ENCODE data around the gene LMNTD1.
"Not testable (repeated sequence)": the region's sequence is repeated elsewhere in the genome, so short reads cannot be mapped to it uniquely, and the experiment has no call there.

The LMNTD1 gene

GRCh38 chr12:25553098-25553497 is at the start of gene LMNTD1:
LMNTD1 (minus strand) TSS chr12:25553283; CDS start chr12:25552959, 324 bp downstream.
- no peak for TF ChIP-seq CTCF (IDR thresholded peaks at IDR 0.05; ENCODE audit: control insufficient read depth, extremely low read depth, insufficient read depth)
- DNase-seq (ENCODE audit: low read depth), result no peak
- H3K4me3 ChIP-seq (ENCODE audit: low read depth, low read length), result no peak within 1 kb of the TSS

GRCh38 chr12:25598956-25599355 is 45.9 kb upstream of the LMNTD1 start:
- no peak for DNase-seq (ENCODE audit: low read depth)
- TF ChIP-seq CTCF (IDR thresholded peaks at IDR 0.05; ENCODE audit: control insufficient read depth, extremely low read depth, insufficient read depth), result no peak
- no peak overlapping the region for H3K4me3 ChIP-seq (ENCODE audit: low read depth, low read length)

- not testable (repeated sequence) for DNase-seq (ENCODE audit: low read depth); H3K4me3 ChIP-seq (ENCODE audit: low read depth, low read length)
Measured at GRCh38 chr12:25595496-25595895, 42.4 kb upstream of the LMNTD1 start.

- no peak for DNase-seq (ENCODE audit: low read depth)
- no peak overlapping the region for H3K4me3 ChIP-seq (ENCODE audit: low read depth, low read length)
- no peak for TF ChIP-seq CTCF (IDR thresholded peaks at IDR 0.05; ENCODE audit: control insufficient read depth, extremely low read depth, insufficient read depth)
Measured at GRCh38 chr12:25594376-25594775, 41.3 kb upstream of the LMNTD1 start.

DNA sequence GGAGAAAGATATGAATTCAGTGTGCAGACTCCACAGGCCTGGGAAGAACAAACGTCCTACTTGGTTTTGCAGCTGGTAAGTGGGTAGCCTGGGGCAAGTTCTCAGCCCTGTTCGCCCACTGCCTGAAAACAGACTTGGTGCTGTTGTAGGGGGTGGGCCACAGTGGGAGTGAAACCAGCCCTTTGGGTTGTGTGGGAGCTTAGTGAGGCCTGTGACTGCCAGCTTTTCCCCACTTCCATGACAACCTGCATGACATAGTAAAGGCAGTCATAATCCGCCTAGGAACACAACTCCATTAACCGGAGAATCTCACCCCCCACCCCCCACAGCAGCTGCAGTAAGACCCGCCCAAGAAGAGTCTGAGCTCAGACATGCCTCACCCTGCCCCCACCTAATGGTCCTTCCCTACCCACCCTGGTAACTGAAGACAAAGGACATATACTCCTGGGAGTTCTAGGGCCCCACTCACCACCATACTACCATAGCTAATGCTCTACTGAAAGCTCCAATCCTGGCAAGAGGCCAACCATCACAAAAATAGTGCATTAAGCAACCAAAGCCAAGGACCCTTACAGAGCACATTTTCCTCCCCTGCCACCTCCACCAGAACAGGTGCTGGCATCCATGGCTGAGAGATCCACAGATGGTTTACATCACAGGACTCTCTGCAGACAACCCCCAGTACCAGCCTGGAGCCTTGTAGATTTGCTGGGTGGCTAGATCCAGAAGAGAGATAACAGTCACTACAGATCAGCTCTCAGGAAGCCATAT is 39.8 kb upstream of the LMNTD1 start:
- no peak for DNase-seq (ENCODE audit: low read depth)
- no peak overlapping the region for H3K4me3 ChIP-seq (ENCODE audit: low read depth, low read length)
- no peak for TF ChIP-seq CTCF (IDR thresholded peaks at IDR 0.05; ENCODE audit: control insufficient read depth, extremely low read depth, insufficient read depth)

DNA sequence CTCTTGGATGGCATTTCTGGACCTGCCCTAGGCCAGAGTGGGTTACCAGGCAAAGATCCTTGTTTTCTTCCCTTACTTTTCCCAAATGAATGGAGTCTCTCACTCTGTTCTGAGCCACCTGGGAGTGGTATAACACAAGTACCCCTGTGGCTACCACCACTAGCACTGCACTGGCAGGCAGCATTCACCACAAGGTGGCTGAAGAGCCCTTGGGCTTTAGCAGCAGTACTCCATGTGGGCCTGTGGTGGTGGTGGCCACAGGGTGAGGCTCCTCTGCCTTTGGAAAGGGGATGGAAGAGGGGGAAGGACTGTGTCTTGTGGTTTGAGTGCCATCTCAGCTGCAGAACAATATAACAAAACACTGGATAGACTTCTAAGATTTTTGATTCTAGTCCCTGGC is 38.1 kb upstream of the LMNTD1 start:
- no peak for DNase-seq (ENCODE audit: low read depth)
- H3K4me3 ChIP-seq (ENCODE audit: low read depth, low read length), result no peak overlapping the region
- TF ChIP-seq CTCF (IDR thresholded peaks at IDR 0.05; ENCODE audit: control insufficient read depth, extremely low read depth, insufficient read depth), result no peak

DNA sequence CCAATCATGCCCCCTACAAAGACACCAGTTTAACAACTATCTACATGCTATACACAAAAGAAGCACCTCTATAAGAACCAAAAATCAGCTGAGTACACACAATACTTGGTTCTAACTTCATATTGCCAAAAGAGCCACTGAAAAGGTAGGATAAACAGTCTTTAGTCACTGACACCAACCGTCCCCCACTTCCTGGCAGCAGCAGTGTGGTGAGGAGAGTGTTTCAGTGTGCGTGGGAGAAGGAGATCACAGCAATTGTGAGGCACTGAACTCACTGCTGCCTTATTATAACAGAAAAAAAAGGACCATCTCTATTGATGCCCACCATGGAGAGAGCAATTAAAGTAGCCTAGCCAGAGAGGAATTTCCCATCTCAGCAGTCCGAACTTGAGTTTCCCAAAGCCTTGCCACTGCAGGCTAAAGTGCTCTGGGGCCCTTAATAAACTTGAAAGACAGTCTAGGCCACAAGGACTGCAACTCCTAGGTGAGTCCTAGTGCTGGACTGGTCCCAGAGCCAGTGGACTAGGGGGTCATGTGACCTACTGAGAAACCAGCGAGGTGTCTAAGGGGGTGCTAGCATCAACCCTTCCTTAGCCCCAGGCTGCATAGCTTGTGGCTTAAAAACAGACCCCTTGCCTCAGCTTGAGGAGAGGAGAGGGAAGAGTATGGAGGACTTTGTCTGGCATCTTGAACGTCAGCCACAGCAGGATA is 37.1 kb upstream of the LMNTD1 start:
- TF ChIP-seq CTCF (IDR thresholded peaks at IDR 0.05; ENCODE audit: control insufficient read depth, extremely low read depth, insufficient read depth), result no peak
- DNase-seq (ENCODE audit: low read depth), result no peak
- H3K4me3 ChIP-seq (ENCODE audit: low read depth, low read length), result no peak overlapping the region
